ENCODE results near the gene ZFYVE1. TPM values are rescaled to one million over a fixed set of nuclear protein-coding genes. Genes with fewer than 3 reads are reported as not detected.

ZFYVE1 gene
- total and polyA plus RNA-seq, 10 of the 15 experiments (the other 5 are each of a cell fraction or from before 2014, with no cell fraction given): 1.2 to 13.3 (median 6.4) TPM

DNA sequence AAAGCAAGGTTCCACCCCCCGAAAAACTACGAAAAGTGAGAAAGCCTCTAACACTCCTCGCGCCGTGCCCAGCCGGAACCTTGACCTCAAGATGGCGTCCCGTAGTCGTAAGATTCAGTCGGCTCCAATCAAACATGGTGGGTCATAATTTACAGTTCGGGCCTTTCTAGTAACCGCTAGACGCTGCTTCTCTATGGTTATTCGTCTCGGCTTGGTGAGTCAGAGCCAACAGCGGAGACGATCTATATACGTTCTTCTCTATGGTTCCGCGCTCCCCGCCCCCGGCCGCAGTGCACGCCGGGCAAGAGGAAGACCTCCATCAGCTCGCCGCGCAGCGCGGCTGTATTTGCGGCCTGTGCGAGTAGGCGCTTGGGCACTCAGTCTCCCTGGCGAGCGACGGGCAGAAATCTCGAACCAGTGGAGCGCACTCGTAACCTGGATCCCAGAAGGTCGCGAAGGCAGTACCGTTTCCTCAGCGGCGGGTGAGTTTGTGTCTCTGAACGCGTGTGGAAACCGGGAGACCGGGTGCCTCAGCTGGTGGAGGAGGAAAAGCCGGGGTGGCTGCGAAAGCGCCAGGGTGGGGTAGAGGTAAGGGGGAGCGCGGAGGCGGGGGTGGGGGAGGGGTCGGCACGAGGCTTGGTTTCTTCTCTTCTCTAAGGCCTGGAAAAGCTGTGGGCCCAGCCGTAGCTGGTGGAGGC is 31.5 kb upstream of the ZFYVE1 start, which contains the start of gene RBM25 (continued):
- TF ChIP-seq SMAD5 (IDR thresholded peaks at IDR 0.05; ENCODE audit: low read depth) (peak; percentile 81), CBFB (IDR thresholded peaks at IDR 0.05; ENCODE audit: low read depth) (peak; percentile 91), BCL11A (IDR thresholded peaks at IDR 0.05; ENCODE audit: low read depth, low read length) (0 out of 2 replicates have a peak, but pooled peaks have one; percentile 9), ZNF24 (IDR thresholded peaks at IDR 0.05) (no peak), PAX5 (IDR thresholded peaks at IDR 0.05; ENCODE audit: borderline replicate concordance, low read depth, low read length) (peak; percentile 58), FOS (IDR thresholded peaks at IDR 0.05; ENCODE audit: borderline replicate concordance, extremely low read depth, insufficient read length) (no peak), LARP7 (IDR thresholded peaks at IDR 0.05) (peak; percentile 55), EGR1 (IDR thresholded peaks at IDR 0.05; ENCODE audit: borderline replicate concordance in 1 of 2, low read depth in 2 of 2, low read length in 2 of 2) (peak in 1 of 2 experiments; percentile 96; a peak in 2 of 3 replicates), MEF2B (IDR thresholded peaks at IDR 0.05; ENCODE audit: partially characterized antibody, poor library complexity, severe bottlenecking) (no peak), BHLHE40 (IDR thresholded peaks at IDR 0.05; ENCODE audit: borderline replicate concordance in 1 of 2, low read depth in 2 of 2, low read length in 1 of 2) (peak; percentile 25 to 53; a peak in 2 of 4 replicates), ZNF384 (IDR thresholded peaks at IDR 0.05; ENCODE audit: borderline replicate concordance, low read depth, low read length) (no peak), BACH1 (IDR thresholded peaks at IDR 0.05; ENCODE audit: borderline replicate concordance) (peak; percentile 30), NFXL1 (IDR thresholded peaks at IDR 0.05; ENCODE audit: borderline replicate concordance) (no peak), ASH2L (IDR thresholded peaks at IDR 0.05; ENCODE audit: borderline replicate concordance, low read depth) (no peak), HCFC1 (IDR thresholded peaks at IDR 0.05; ENCODE audit: low read length) (peak; percentile 79), FOXK2 (IDR thresholded peaks at IDR 0.05) (no peak), SUPT20H (IDR thresholded peaks at IDR 0.05; ENCODE audit: borderline replicate concordance, control insufficient read depth, low read depth, low read length) (no peak), ZNF622 (IDR thresholded peaks at IDR 0.05) (no peak), IKZF1 (conservative IDR thresholded peaks at IDR 0.05) (peak; percentile 83), POU2F2 (IDR thresholded peaks at IDR 0.05; ENCODE audit: borderline replicate concordance, low read depth, low read length) (peak; percentile 82), IRF4 (IDR thresholded peaks at IDR 0.05; ENCODE audit: low read depth, low read length) (no peak), NR2C2 (IDR thresholded peaks at IDR 0.05; ENCODE audit: borderline replicate concordance, control insufficient read depth, insufficient read length, low read depth) (no peak), HDGF (IDR thresholded peaks at IDR 0.05) (0 out of 2 replicates have a peak, but pooled peaks have one; percentile 20)
- TF ChIP-seq, protein P1, sequence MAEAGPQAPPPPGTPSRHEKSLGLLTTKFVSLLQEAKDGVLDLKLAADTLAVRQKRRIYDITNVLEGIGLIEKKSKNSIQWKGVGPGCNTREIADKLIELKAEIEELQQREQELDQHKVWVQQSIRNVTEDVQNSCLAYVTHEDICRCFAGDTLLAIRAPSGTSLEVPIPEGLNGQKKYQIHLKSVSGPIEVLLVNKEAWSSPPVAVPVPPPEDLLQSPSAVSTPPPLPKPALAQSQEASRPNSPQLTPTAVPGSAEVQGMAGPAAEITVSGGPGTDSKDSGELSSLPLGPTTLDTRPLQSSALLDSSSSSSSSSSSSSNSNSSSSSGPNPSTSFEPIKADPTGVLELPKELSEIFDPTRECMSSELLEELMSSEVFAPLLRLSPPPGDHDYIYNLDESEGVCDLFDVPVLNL (IDR thresholded peaks at IDR 0.05; ENCODE audit: low read depth, low read length): no peak
- TF ChIP-seq, protein P2, sequence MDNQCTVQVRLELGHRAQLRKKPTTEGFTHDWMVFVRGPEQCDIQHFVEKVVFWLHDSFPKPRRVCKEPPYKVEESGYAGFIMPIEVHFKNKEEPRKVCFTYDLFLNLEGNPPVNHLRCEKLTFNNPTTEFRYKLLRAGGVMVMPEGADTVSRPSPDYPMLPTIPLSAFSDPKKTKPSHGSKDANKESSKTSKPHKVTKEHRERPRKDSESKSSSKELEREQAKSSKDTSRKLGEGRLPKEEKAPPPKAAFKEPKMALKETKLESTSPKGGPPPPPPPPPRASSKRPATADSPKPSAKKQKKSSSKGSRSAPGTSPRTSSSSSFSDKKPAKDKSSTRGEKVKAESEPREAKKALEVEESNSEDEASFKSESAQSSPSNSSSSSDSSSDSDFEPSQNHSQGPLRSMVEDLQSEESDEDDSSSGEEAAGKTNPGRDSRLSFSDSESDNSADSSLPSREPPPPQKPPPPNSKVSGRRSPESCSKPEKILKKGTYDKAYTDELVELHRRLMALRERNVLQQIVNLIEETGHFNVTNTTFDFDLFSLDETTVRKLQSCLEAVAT (IDR thresholded peaks at IDR 0.05): peak; percentile 94
- TF ChIP-seq, protein P3, sequence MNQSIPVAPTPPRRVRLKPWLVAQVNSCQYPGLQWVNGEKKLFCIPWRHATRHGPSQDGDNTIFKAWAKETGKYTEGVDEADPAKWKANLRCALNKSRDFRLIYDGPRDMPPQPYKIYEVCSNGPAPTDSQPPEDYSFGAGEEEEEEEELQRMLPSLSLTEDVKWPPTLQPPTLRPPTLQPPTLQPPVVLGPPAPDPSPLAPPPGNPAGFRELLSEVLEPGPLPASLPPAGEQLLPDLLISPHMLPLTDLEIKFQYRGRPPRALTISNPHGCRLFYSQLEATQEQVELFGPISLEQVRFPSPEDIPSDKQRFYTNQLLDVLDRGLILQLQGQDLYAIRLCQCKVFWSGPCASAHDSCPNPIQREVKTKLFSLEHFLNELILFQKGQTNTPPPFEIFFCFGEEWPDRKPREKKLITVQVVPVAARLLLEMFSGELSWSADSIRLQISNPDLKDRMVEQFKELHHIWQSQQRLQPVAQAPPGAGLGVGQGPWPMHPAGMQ (IDR thresholded peaks at IDR 0.05; ENCODE audit: borderline replicate concordance): no peak
- TF ChIP-seq, protein P4, sequence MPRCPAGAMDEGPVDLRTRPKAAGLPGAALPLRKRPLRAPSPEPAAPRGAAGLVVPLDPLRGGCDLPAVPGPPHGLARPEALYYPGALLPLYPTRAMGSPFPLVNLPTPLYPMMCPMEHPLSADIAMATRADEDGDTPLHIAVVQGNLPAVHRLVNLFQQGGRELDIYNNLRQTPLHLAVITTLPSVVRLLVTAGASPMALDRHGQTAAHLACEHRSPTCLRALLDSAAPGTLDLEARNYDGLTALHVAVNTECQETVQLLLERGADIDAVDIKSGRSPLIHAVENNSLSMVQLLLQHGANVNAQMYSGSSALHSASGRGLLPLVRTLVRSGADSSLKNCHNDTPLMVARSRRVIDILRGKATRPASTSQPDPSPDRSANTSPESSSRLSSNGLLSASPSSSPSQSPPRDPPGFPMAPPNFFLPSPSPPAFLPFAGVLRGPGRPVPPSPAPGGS (IDR thresholded peaks at IDR 0.05; ENCODE audit: borderline replicate concordance, insufficient read depth, low read depth, low read length, poor library complexity, severe bottlenecking): peak; percentile 45

Measured in GM12878 (cell line).